RWPE2 (cell line): ENCODE measurements around the gene SNN.

ENCODE experiments used
- ATAC-seq: fragments of 200-7000 bp; cut with Tn5 transposase; 3 replicates; pipeline ENCODE4 v1.9.1; 2021; ENCODE audit warnings: low read depth
- DNase-seq: peaks from one replicate; pipeline ENCODE4 v3.0.0-alpha.2; 2020; ENCODE audit warnings: low spot score
- H3K27ac ChIP-seq: fragments of 450-650 bp; 2 replicates; pipeline ENCODE4 v1.5.1; 2017; ENCODE audit warnings: mild to moderate bottlenecking; ENCODE audit not compliant: poor library complexity, severe bottlenecking
- H3K27me3 ChIP-seq: fragments of 250-450 bp; sonication (Bioruptor Pico); 2 replicates; pipeline ENCODE4 v1.5.1; 2021; ENCODE audit warnings: mild to moderate bottlenecking, moderate library complexity; ENCODE audit not compliant: insufficient read depth, poor library complexity, severe bottlenecking
- H3K36me3 ChIP-seq: fragments of 250-450 bp; sonication (Bioruptor Pico); 2 replicates; pipeline ENCODE4 v1.5.1; 2020; ENCODE audit warnings: low read depth, mild to moderate bottlenecking, moderate library complexity
- H3K4me1 ChIP-seq: fragments of 250-450 bp; sonication (Bioruptor Pico); 2 replicates; pipeline ENCODE4 v1.5.1; 2021; ENCODE audit warnings: mild to moderate bottlenecking, moderate library complexity; ENCODE audit not compliant: insufficient read depth, poor library complexity, severe bottlenecking
- H3K4me3 ChIP-seq: fragments of 250-450 bp; sonication (Bioruptor Pico); 2 replicates; pipeline ENCODE4 v1.5.1; 2021; ENCODE audit warnings: mild to moderate bottlenecking, moderate library complexity; ENCODE audit not compliant: severe bottlenecking
- H3K9me3 ChIP-seq: fragments of 250-450 bp; sonication (Bioruptor Pico); 2 replicates; pipeline ENCODE4 v1.5.1; 2021; ENCODE audit warnings: mild to moderate bottlenecking, moderate library complexity; ENCODE audit not compliant: severe bottlenecking
- TF ChIP-seq, protein P1 (sequence below): fragments of 450-650 bp; IDR thresholded peaks from one replicate; pipeline ENCODE4 v1.5.1; 2017; ENCODE audit warnings: mild to moderate bottlenecking, moderate library complexity; ENCODE audit not compliant: poor library complexity, severe bottlenecking

SNN gene

DNA sequence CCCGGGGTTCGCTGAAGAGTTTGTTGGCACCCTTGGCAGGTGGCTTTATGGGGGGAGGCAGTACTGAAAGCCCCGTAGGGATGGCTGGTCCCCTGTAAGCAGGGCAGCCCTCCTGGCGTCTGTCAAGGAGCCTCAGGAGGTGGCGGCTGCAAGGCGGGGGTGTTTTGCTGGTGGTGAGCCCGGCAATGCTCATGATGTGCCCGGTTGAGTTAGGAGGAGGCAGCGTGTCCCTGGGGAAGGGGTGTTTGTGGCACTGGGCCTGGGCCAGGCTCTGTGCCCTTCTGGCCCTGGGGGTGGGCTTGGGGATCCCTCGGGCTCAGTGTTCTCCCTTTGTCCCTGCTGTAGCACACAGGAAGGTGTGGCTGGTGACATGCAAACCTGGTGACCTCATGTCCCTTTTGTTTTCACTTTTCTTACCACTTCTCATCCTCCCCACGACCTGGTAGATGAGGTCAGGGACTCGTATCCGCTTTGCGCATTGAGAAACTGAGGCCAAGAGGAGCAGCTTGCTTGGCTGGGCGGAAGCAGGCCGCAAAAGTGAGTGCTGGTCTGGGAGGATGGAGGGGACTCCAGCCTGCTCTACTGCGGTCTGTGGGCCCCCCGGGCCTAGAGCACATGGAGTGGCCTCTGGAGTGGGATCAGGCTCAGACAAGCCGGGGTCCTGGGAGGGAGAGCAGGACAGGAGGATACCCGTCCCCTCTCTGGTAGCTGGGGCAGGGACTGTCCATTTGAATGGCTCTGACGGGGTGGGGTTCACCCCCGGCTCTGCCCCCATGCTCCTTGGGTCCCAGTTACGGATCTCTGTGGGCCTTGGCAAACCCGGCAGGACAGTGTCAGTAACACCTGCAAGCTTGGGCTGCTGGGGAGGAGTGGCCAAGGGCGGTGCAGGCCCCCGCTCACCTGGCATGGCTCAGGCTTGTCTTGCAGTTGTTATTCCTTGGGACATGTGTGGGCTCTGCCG lies 2.2 kb downstream of the SNN start:
- no peak for DNase-seq
- no peaks in the 10 kb centered on the region for H3K27me3 ChIP-seq
- peak; percentile 15; the same call in 1 of the 3 replicates for ATAC-seq
- H3K4me1 ChIP-seq, result peaks cover 22% of the 10 kb centered on the region
- H3K36me3 ChIP-seq, result no peaks in the 10 kb centered on the region
- H3K9me3 ChIP-seq, result no peaks in the 10 kb centered on the region
- TF ChIP-seq, protein P1, sequence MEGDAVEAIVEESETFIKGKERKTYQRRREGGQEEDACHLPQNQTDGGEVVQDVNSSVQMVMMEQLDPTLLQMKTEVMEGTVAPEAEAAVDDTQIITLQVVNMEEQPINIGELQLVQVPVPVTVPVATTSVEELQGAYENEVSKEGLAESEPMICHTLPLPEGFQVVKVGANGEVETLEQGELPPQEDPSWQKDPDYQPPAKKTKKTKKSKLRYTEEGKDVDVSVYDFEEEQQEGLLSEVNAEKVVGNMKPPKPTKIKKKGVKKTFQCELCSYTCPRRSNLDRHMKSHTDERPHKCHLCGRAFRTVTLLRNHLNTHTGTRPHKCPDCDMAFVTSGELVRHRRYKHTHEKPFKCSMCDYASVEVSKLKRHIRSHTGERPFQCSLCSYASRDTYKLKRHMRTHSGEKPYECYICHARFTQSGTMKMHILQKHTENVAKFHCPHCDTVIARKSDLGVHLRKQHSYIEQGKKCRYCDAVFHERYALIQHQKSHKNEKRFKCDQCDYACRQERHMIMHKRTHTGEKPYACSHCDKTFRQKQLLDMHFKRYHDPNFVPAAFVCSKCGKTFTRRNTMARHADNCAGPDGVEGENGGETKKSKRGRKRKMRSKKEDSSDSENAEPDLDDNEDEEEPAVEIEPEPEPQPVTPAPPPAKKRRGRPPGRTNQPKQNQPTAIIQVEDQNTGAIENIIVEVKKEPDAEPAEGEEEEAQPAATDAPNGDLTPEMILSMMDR, result no peak
- H3K4me3 ChIP-seq, result no peak overlapping the region
- peak overlapping the region; percentile 29 for H3K27ac ChIP-seq

DNA sequence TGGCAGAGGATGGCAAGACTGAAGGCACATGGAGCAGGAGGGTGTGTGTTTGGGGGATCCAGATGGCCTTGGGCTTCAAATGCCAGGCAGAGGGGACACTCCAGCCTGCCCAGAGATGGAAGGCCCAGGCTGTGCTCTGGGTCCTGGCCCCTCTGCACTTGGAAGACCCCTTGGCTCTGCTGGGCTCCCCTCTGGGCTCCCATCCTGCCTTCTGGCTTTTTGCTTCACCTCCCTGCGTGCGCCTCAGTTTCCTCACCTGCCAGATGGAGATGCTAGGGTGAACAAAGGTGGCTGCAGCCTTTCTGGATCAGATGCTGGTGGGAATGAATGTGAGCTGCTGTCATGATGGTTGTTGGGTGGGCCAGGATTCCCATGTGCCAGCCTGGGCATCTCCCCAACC lies 3.0 kb downstream of the SNN start:
- H3K9me3 ChIP-seq, result no peaks in the 10 kb centered on the region
- H3K27ac ChIP-seq, result no peak overlapping the region
- H3K36me3 ChIP-seq, result peaks cover 6% of the 10 kb centered on the region
- TF ChIP-seq, protein P1, result no peak
- H3K27me3 ChIP-seq, result no peaks in the 10 kb centered on the region
- ATAC-seq (no peak), DNase-seq (no peak)
- H3K4me1 ChIP-seq, result peaks cover 31% of the 10 kb centered on the region
- no peak overlapping the region for H3K4me3 ChIP-seq

DNA sequence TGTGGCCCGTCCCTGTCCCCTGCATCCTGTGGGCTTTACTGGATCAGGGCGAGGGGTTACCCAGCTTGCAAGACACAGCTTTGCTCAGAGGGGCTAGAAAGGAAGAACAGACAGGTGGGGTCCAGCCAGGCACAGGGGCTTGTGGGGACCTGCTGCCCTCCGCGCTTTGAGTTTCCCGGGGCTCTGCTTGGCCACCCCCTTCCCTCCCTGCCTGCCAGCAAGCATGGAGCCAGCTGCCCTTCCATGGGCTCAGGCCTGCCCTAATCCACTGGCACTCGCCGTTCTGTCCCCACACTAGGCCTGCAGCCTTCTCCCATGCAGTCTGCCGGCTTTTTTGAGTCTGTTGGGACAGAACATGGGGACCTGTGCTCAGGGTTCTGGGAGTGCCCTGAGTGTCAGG lies 3.4 kb downstream of the SNN start:
- Histone ChIP-seq H3K4me1 (peaks cover 35% of the 10 kb centered on the region), H3K27me3 (no peaks in the 10 kb centered on the region), H3K36me3 (peaks cover 10% of the 10 kb centered on the region), H3K9me3 (no peaks in the 10 kb centered on the region), H3K27ac (no peak overlapping the region), H3K4me3 (no peak overlapping the region)
- TF ChIP-seq, protein P1, result no peak
- ATAC-seq (no peak), DNase-seq (no peak)

DNA sequence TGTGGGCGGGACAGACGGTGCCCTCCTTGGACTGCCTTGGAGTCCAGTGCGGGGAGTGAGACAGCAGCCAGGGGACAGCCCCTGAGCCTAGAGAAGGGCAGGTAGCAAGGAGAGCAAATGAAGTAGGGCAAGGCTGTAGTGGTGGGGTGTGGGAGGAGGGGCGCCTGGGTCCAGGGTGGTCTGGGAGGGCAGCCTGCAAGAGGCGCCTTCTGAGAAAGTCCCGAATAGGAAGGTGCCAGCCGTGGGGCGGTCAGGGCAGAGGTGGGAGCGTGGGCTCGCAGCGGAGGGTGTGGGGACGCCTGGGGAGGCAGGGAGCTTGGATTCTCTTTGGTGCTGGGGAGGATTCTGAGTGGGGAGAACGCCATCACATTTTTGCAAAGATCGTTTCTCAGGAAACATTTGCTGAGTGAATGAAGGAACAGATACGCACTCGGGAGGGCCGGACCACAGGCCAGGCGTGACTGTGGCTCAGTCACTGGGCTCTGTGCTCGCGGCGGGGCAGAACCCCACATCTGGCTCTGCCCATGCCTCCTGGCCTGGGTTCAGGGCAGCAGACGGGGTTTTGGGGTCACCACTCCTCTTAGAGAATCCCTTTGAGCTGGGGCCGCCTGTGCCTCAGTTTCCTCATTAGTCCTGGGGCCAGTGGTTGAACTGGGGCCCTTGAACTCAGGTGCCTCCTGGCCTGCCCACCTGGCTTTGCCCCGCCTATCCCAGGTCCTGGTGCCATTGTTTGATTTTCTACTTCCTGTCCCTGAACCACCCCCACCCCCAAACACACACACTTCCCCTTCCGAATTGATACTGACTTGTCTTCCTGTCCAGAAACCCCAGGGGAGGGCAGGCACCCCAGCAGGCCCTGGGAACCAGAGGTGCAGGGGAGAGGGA lies 4.2 kb downstream of the SNN start:
- DNase-seq, result no peak
- peaks cover 42% of the 10 kb centered on the region for H3K4me1 ChIP-seq

More for the DNA sequence above, 4.2 kb downstream of the SNN start:
- Histone ChIP-seq H3K27me3 (no peaks in the 10 kb centered on the region), H3K9me3 (no peaks in the 10 kb centered on the region), H3K4me3 (no peak overlapping the region), H3K27ac (peak overlapping the region; percentile 70), H3K36me3 (peaks cover 18% of the 10 kb centered on the region)
- TF ChIP-seq, protein P1, result no peak
- ATAC-seq, result no peak
